DND-41 (cell line): ENCODE data around the gene DNMT1.

ENCODE experiments used
- ATAC-seq: fragments of 200-7000 bp; cut with Tn5 transposase; 3 replicates; pipeline ENCODE4 v1.9.1; 2021; ENCODE audit warnings: low read depth; ENCODE audit not compliant: insufficient read depth
- DNase-seq: peaks from one replicate; pipeline ENCODE4 v3.0.0-alpha.2; 2020
- H2AFZ ChIP-seq: 2 replicates; pipeline ENCODE4 v1.6.0; 2012; ENCODE audit warnings: low read depth, low read length
- H3K27ac ChIP-seq: 2 replicates; pipeline ENCODE4 v1.5.1; 2012; ENCODE audit warnings: low read length, inconsistent platforms
- H3K27me3 ChIP-seq: fragments of 200-600 bp; sonication (generic); 2 replicates; pipeline ENCODE4 v1.6.0; 2012; ENCODE audit warnings: low read length, mild to moderate bottlenecking, inconsistent platforms; ENCODE audit not compliant: insufficient read depth, poor library complexity
- H3K36me3 ChIP-seq: 2 replicates; pipeline ENCODE4 v1.5.1; 2012; ENCODE audit warnings: low read length, inconsistent platforms; ENCODE audit not compliant: insufficient read depth
- H3K4me1 ChIP-seq: 2 replicates; pipeline ENCODE4 v1.5.1; 2012; ENCODE audit warnings: mild to moderate bottlenecking, low read length; ENCODE audit not compliant: insufficient read depth
- H3K4me2 ChIP-seq: 2 replicates; pipeline ENCODE4 v1.6.0; 2012; ENCODE audit warnings: mild to moderate bottlenecking, moderate library complexity, low read length, inconsistent platforms; ENCODE audit not compliant: insufficient read depth
- H3K4me3 ChIP-seq, 2 experiments: fragments of 200-600 bp in 1 of 2; shearing (Covaris generic) in 1 of 2; 2 replicates each; pipeline ENCODE4 v1.5.1; 2012 to 2016; ENCODE audit warnings: inconsistent platforms in 2 of 2, low read length in 2 of 2, mild to moderate bottlenecking in 2 of 2, low read depth in 1 of 2, moderate library complexity in 1 of 2
- H3K79me2 ChIP-seq: 2 replicates; pipeline ENCODE4 v1.6.0; 2012; ENCODE audit warnings: low read length, inconsistent platforms; ENCODE audit not compliant: insufficient read depth
- H3K9ac ChIP-seq: 2 replicates; pipeline ENCODE4 v1.6.0; 2012; ENCODE audit warnings: low read depth, mild to moderate bottlenecking, inconsistent platforms, low read length, moderate library complexity
- H3K9me3 ChIP-seq: 2 replicates; pipeline ENCODE4 v1.5.1; 2012; ENCODE audit warnings: low read length, moderate library complexity, mild to moderate bottlenecking, inconsistent platforms; ENCODE audit not compliant: insufficient read depth, severe bottlenecking
- H4K20me1 ChIP-seq: 2 replicates; pipeline ENCODE4 v1.6.0; 2012; ENCODE audit warnings: low read length; ENCODE audit not compliant: insufficient read depth
- EZH2 ChIP-seq: IDR thresholded peaks from 3 replicates; pipeline ENCODE4 v1.6.1; 2012; ENCODE audit warnings: borderline replicate concordance, low read depth, mild to moderate bottlenecking, moderate library complexity, low read length, inconsistent platforms; ENCODE audit not compliant: severe bottlenecking
- TF ChIP-seq, protein P1 (sequence below): IDR thresholded peaks from 2 replicates; pipeline ENCODE4 v1.5.1; 2012; ENCODE audit warnings: borderline replicate concordance, low read length, moderate library complexity, mild to moderate bottlenecking; ENCODE audit not compliant: poor library complexity, severe bottlenecking; ENCODE audit errors: extremely low read depth

DNMT1 gene

GRCh38 chr19:10113592-10113963, 81.2 kb downstream of the DNMT1 start:
- Histone ChIP-seq H4K20me1 (peaks cover 87% of the 10 kb centered on the region), H3K9ac (no peak overlapping the region), H3K4me2 (no peak overlapping the region), H3K4me3 (no peak overlapping the region), H3K27ac (no peak overlapping the region; the same call in 1 of the 2 replicates), H3K4me1 (peaks cover 11% of the 10 kb centered on the region), H3K9me3 (no peaks in the 10 kb centered on the region), H2AFZ (no peak overlapping the region), H3K79me2 (peaks cover 26% of the 10 kb centered on the region), H3K36me3 (peaks cover 83% of the 10 kb centered on the region), H3K27me3 (no peaks in the 10 kb centered on the region)
- TF ChIP-seq, protein P1, sequence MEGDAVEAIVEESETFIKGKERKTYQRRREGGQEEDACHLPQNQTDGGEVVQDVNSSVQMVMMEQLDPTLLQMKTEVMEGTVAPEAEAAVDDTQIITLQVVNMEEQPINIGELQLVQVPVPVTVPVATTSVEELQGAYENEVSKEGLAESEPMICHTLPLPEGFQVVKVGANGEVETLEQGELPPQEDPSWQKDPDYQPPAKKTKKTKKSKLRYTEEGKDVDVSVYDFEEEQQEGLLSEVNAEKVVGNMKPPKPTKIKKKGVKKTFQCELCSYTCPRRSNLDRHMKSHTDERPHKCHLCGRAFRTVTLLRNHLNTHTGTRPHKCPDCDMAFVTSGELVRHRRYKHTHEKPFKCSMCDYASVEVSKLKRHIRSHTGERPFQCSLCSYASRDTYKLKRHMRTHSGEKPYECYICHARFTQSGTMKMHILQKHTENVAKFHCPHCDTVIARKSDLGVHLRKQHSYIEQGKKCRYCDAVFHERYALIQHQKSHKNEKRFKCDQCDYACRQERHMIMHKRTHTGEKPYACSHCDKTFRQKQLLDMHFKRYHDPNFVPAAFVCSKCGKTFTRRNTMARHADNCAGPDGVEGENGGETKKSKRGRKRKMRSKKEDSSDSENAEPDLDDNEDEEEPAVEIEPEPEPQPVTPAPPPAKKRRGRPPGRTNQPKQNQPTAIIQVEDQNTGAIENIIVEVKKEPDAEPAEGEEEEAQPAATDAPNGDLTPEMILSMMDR = no peak
- no peak for TF ChIP-seq EZH2
- ATAC-seq = peak; percentile 7
- no peak for DNase-seq

- ATAC-seq (peak; percentile 53), DNase-seq (peak; percentile 67)
- Histone ChIP-seq H3K36me3 (peaks cover 84% of the 10 kb centered on the region), H3K79me2 (peaks cover 26% of the 10 kb centered on the region), H3K9me3 (no peaks in the 10 kb centered on the region), H4K20me1 (peaks cover 90% of the 10 kb centered on the region), H3K27ac (no peak overlapping the region; the same call in 1 of the 2 replicates), H3K27me3 (no peaks in the 10 kb centered on the region), H3K4me2 (no peak overlapping the region), H3K4me3 (no peak overlapping the region), H2AFZ (no peak overlapping the region), H3K9ac (no peak overlapping the region), H3K4me1 (peaks cover 10% of the 10 kb centered on the region)
- TF ChIP-seq, protein P1 = peak; percentile 59
- TF ChIP-seq EZH2 = no peak
Measured at GRCh38 chr19:10112895-10113591, 81.7 kb downstream of the DNMT1 start.

GRCh38 chr19:10112037-10112761, 82.6 kb downstream of the DNMT1 start:
- Histone ChIP-seq H3K4me3 (no peak overlapping the region), H4K20me1 (peaks cover 92% of the 10 kb centered on the region), H3K9me3 (no peaks in the 10 kb centered on the region), H3K27ac (no peak overlapping the region), H3K4me1 (peaks cover 15% of the 10 kb centered on the region), H3K36me3 (peaks cover 84% of the 10 kb centered on the region), H3K79me2 (peaks cover 26% of the 10 kb centered on the region), H3K27me3 (no peaks in the 10 kb centered on the region), H2AFZ (no peak overlapping the region), H3K4me2 (no peak overlapping the region), H3K9ac (no peak overlapping the region)
- ATAC-seq (no peak), DNase-seq (no peak)
- no peak for TF ChIP-seq EZH2
- TF ChIP-seq, protein P1 = no peak
